ENCODE data around the gene ADCY4.

ADCY4 gene

GRCh38 chr14:24278424-24278823 lies 56.4 kb downstream of the ADCY4 start:
- DNase-seq (ENCODE audit: low read depth in 1 of 2, low spot score in 1 of 2), result no peak

DNA sequence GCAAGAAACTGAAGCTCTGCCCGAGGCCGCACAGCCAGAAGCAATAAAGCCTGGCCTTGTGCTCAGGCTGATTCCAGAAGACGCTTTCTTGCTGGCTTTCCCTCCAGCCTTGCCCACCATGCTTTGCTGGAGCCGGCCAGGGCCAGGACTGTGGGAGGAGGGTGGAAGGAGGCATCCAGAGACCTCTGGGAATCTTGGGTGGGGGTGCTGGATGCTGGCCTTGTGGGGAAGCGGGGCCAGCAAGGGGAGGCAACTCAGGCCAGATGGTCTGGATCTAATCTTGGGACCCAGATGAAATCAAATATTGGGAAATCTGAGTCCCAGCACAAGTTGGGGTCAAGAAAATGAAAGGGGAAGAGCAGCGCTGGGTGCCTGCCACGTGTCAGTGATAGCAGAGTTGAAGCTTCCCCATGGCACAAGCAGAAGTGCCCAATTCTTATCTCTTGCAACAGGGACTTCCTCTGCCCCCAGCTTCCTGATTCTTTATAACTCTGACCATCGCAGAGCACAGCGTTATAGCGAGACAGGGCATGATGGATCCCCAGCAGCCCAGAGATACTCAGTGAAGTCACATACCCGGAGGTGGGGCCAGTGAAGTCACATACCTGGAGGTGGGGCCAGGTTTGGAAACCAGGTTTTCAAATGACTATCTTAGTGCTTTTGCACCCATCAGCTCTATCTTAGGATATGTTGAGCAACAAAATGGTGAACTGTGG lies 57.1 kb downstream of the ADCY4 start:
- no peak for DNase-seq (ENCODE audit: low read depth in 1 of 2, low spot score in 1 of 2)

DNA sequence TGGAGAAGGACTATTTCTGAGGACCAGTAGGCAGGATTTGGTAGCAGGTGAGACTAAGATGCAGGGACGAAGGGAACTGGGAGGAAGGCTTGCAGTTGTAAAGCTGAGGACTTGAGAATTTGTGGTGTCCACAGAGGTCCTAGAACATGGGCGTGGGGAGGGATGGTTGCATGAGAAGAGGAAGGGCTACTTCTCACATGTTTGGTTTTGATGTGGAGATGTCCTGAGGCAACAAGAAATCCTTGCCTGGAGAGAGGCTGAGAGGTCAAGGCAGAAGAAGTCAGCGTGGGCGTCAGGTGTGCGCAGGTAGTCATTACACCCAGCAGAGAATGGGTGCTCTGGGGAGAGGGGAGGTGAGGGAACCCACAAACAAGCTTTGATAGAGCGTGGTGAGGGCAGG lies 57.8 kb downstream of the ADCY4 start:
- no peak for DNase-seq (ENCODE audit: low read depth in 1 of 2, low spot score in 1 of 2)

DNA sequence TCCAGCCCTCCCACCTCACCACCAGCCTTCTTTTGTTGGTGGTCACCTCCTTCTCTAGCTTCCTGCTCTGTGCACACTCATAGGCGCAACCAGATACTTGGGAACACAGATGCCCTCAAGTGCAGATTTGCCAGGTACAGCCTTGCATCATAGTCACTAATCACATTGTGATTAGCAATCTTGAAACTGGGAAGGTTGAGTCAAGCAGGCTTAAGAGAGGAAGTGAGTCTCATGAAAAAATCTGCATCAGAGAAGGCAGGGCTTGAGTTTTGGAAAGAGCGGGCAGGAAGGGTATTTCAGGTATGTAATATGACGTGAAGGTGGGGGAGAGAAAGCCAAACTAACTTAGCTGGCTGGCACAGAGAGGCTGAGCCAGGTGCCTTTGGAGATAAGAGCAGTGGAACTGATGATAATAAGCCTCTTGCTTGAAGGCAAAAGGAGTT lies 60.7 kb downstream of the ADCY4 start:
- no peak for DNase-seq (ENCODE audit: low read depth in 1 of 2, low spot score in 1 of 2)

DNA sequence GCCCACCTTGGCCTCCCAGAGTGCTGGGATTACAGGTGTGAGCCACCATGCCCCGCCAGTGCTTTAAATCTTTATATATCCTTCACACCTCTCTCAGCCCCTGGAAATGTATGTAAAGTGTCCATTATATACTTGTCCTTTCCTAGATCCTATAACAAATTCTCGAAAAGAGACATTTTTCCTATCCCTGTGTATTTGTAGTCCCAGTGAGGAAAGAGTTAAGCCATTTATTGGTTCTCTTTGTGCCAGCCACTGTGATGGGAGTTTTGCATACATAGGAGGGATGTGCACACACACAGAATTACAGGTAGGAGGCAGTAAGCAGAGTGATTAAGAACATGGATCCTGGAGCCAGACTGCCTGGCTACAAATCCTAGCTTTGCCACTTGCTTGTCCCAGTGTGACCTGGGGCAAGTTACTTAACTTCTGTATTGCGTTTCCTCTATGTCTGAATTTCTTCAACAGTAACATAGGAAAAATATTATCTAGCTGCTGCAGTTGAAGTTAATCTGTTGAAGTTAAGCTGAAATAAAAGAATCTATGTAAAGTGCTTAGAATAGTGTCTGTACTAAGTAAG lies 61.4 kb downstream of the ADCY4 start:
- no peak for DNase-seq (ENCODE audit: low read depth in 1 of 2, low spot score in 1 of 2)

DNA sequence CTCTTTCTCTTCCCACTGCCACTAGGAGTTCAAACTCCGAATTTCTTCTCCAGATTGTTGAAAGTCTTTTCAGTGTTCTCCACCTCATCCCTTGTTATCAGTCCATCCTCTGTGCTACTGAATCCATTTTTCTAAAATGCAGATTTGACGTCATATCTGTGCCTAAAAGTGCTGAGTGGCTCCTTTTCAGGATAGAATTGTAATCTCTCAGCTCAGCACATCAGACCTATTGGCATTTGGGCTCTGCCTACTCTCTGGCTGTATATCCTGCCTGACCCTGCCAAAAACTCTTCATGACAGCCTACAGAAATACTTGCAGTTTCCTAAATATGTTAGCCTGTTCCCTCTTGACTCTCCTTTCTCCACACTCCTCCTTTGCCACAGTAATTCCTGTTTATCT lies 62.4 kb downstream of the ADCY4 start:
- no peak for DNase-seq (ENCODE audit: low read depth in 1 of 2, low spot score in 1 of 2)

DNA sequence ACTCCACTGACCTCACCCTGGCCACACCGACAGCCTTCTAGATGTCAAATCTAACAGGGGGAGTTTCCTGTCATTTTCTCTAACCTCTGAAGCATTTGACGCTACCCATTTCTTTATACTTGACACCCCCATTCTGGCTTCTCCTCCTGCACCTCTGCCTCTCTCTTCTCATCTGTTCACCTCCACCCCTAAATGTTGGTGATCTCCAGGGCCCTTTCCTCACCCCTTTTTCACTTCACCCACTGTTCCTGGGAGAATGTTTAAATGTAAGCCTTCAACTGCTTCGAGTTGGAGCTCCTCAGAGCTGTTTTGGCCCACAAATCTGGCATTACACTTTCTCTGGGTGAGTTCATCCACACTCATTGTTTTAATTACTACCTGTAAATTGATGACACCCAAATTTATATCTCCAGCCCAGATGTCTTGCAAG lies 63.0 kb downstream of the ADCY4 start:
- DNase-seq (ENCODE audit: low read depth in 1 of 2, low spot score in 1 of 2), result no peak

GRCh38 chr14:24271134-24271833 lies 63.6 kb downstream of the ADCY4 start, which contains the start of gene RABGGTA:
RABGGTA (minus strand) TSS chr14:24271597; CDS start chr14:24271115, 482 bp downstream.
- peak; percentile 82 to 83 for DNase-seq (ENCODE audit: low read depth in 1 of 2, low spot score in 1 of 2)

DNA sequence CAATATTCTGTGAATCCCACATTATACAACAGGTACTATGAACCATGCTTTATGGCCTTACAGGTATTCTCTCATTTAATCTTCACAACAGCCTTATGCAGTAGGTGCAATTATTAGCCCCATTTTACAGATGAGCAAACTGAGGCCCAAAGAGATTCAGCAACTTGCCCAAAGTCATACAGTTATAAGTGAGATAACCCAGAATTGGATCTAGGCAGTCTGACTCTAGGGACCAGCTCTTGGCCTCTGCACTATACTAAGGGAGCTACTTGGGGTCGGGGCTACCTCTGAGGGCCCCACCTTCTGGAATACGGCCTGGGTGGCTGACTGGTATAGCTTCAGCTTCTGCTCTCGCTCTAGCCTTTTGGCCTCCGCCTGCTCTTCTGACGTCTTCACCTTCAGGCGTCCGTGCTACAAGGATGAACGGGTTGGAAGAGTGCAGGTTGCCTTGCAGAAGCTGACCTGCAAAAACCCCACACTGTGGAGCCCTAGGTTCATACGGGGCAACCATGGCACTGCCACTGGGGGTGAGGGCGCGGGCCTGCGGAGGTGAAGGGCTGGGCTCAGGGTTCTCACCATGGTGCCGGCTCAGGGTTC lies 64.2 kb downstream of the ADCY4 start:
- no peak for DNase-seq (ENCODE audit: low read depth in 1 of 2, low spot score in 1 of 2)

DNA sequence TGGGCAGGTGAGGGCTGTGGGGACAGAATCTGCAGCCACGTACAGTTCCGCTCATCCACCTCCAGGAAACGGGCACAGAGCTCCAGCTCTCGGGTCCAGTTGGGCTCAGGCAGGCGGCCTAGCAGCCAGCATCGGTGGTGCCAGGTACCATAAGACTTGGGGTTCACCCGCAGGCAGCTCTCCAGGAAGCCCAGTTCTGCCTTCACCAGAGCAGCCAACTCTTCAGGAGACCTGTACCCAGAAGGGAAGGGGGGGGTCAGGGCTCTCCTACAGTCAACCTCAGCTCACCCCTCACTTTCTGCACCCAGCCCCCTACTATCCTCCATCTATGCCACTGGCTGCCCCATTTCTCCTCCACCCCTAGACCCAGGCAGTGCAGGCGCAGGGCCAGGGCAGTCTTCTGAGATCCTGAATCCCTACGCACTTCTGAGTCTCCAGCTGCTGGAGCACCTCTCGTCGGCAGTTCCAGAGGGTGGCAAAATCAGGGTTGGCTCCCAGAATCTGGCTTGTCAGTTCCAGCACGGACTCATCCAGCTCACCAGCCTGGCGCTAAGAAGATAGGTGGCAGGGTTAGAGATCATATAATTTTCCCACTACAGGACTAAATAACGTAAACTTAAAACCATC lies 64.8 kb downstream of the ADCY4 start:
- no peak for DNase-seq (ENCODE audit: low read depth in 1 of 2, low spot score in 1 of 2)

DNA sequence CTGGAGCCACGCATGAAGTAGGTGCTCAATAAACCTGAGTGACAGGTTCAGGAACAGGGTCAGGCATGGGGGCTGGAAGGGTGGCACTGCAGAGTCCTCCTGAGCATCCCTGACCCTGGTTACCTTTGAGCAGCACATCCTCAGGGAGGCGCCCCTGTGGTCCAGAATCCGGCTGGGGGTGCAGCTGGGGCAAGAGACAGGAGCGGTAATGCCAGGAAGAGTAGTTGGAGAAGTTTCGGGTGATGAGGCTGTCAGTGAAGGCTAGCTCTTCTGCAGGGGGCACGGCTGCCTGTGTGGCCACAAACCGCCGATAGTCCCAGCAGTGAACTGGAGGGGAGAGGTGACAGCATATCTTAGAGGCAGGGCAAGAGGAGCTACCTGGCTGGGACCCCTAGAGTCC lies 65.5 kb downstream of the ADCY4 start:
- DNase-seq (ENCODE audit: low read depth in 1 of 2, low spot score in 1 of 2), result no peak
